Natural killer cell (primary cell): ENCODE results near the gene TMEM94. TPM values are rescaled to one million over a fixed set of nuclear protein-coding genes. Genes with fewer than 3 reads are reported as not detected.

ENCODE experiments used
- ATAC-seq, 3 donors: fragments of 150-1000 bp in 2 of 3; fragments of 200-7000 bp in 1 of 3; cut with Tn5 transposase; 1 replicate in 1 of 3; 2 replicates in 2 of 3; pipeline ENCODE4 v1.10.0; 2021; ENCODE audit warnings: mild to moderate bottlenecking in 2 of 3, moderate library complexity in 2 of 3
- DNase-seq, 2 donors: peaks; one replicate each; pipeline versions ENCODE4 v3.0.0 to v3.0.0-alpha.2; 2013 to 2021; ENCODE audit warnings: mixed read lengths in 1 of 2
- H3K27ac ChIP-seq: one replicate; pipeline ENCODE4 v1.5.1; 2013; ENCODE audit warnings: mild to moderate bottlenecking, low read length
- H3K27me3 ChIP-seq: one replicate; pipeline ENCODE4 v1.6.1; 2013; ENCODE audit warnings: low read length; ENCODE audit not compliant: control insufficient read depth, insufficient read depth
- H3K36me3 ChIP-seq: one replicate; pipeline ENCODE4 v1.6.1; 2013; ENCODE audit warnings: low read length; ENCODE audit not compliant: control insufficient read depth, insufficient read depth
- H3K4me1 ChIP-seq: one replicate; pipeline ENCODE4 v1.6.1; 2013; ENCODE audit warnings: low read length; ENCODE audit not compliant: control insufficient read depth, insufficient read depth
- H3K4me3 ChIP-seq: one replicate; pipeline ENCODE4 v1.5.1; 2013; ENCODE audit warnings: low read length
- H3K9me3 ChIP-seq: one replicate; pipeline ENCODE4 v1.6.1; 2013; ENCODE audit warnings: low read length; ENCODE audit not compliant: control insufficient read depth, insufficient read depth
- H3K27ac Mint-ChIP-seq, 2 donors: one replicate each; pipeline ENCODE4 v1.8.0; 2022; ENCODE audit warnings: mild to moderate bottlenecking in 2 of 2, mixed read lengths in 2 of 2, moderate library complexity in 1 of 2
- H3K27me3 Mint-ChIP-seq, 2 donors: one replicate each; pipeline ENCODE4 v1.8.0; 2022; ENCODE audit warnings: low read depth in 2 of 2, mixed read lengths in 2 of 2
- H3K36me3 Mint-ChIP-seq: one replicate; pipeline ENCODE4 v1.8.0; 2022; ENCODE audit warnings: mixed read lengths
- H3K4me1 Mint-ChIP-seq, 2 donors: one replicate each; pipeline ENCODE4 v1.8.0; 2022; ENCODE audit warnings: mixed read lengths in 2 of 2
- H3K4me3 Mint-ChIP-seq: one replicate; pipeline ENCODE4 v1.8.0; 2022; ENCODE audit warnings: mild to moderate bottlenecking, moderate library complexity, mixed read lengths
- H3K9me3 Mint-ChIP-seq, 2 donors: one replicate each; pipeline ENCODE4 v1.8.0; 2022; ENCODE audit warnings: mixed read lengths in 2 of 2
- WGBS: methylation state at CpG from one replicate; pipeline ENCODE4 v1.1.7; 2013; ENCODE audit warnings: missing lambda C conversion rate; ENCODE audit not compliant: insufficient coverage; 5-methylcytosine and 5-hydroxymethylcytosine counted together
- intact Hi-C: fragments of 100-400 bp; cut with micrococcal nuclease; formaldehyde crosslinking; loops from one replicate; pipeline ENCODE4 v1.14.2; 2022
- total RNA-seq, 4 donors: library from RNA; stranded (reverse); fragments of 120-200 nt in 1 of 4; gene quantifications; one replicate each; pipeline versions ENCODE4 v1.2.3 to v1.2.4, GENCODE V29; 2013 to 2022
- TF ChIP-seq, protein P1 (sequence below): fragments of 200-600 bp; IDR thresholded peaks from one replicate; pipeline ENCODE4 v1.8.0; 2022; ENCODE audit warnings: antibody characterized with exemption

Gene TMEM94
- total RNA-seq, 3 donors from 2014 or later (not counting 1 experiment from before 2014, with no cell fraction given) = 84.4 to 142 (median 104) TPM

DNA sequence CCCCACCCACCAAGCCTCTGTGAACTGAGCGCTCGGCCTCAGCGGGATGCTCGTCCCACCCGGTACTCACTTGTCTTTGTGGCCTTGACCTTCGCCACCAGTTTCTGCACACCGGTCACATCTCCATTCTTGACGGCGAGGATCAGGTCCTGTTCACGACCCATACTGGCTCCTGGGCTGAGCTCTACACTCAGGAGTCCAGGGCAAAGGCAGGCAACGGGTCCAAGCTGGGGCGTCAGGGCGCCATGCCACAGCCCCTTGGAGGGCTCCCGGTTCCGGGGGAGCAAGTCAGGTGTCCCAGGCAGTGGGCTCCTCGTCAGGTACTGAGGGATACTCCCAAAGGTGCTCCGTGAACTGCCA is 57.2 kb downstream of the TMEM94 start:
- H3K9me3 Mint-ChIP-seq = no peaks in the 10 kb centered on the region
- DNase-seq (no peak), ATAC-seq (no peak)
- H3K4me1 Mint-ChIP-seq = peaks cover 14 to 18% of the 10 kb centered on the region in 2 donors
- no peaks in the 10 kb centered on the region for H3K36me3 ChIP-seq
- H3K4me3 Mint-ChIP-seq = no peak overlapping the region
- WGBS = 97% methylated on average over 17 of the region's 17 CpGs
- H3K27ac Mint-ChIP-seq = no peak overlapping the region
- intact Hi-C loops = no loop called here
- no peaks in the 10 kb centered on the region for H3K9me3 ChIP-seq
- no peaks in the 10 kb centered on the region for H3K27me3 ChIP-seq
- no peaks in the 10 kb centered on the region for H3K36me3 Mint-ChIP-seq
- no peaks in the 10 kb centered on the region for H3K27me3 Mint-ChIP-seq
- no peak overlapping the region for H3K4me3 ChIP-seq
- TF ChIP-seq, protein P1, sequence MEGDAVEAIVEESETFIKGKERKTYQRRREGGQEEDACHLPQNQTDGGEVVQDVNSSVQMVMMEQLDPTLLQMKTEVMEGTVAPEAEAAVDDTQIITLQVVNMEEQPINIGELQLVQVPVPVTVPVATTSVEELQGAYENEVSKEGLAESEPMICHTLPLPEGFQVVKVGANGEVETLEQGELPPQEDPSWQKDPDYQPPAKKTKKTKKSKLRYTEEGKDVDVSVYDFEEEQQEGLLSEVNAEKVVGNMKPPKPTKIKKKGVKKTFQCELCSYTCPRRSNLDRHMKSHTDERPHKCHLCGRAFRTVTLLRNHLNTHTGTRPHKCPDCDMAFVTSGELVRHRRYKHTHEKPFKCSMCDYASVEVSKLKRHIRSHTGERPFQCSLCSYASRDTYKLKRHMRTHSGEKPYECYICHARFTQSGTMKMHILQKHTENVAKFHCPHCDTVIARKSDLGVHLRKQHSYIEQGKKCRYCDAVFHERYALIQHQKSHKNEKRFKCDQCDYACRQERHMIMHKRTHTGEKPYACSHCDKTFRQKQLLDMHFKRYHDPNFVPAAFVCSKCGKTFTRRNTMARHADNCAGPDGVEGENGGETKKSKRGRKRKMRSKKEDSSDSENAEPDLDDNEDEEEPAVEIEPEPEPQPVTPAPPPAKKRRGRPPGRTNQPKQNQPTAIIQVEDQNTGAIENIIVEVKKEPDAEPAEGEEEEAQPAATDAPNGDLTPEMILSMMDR = no peak
- peaks cover 31% of the 10 kb centered on the region for H3K4me1 ChIP-seq
- H3K27ac ChIP-seq = no peak overlapping the region

GRCh38 chr17:75514299-75514918 is 58.0 kb downstream of the TMEM94 start:
- Histone ChIP-seq H3K4me3 (no peak overlapping the region), H3K9me3 (no peaks in the 10 kb centered on the region), H3K4me1 (peaks cover 39% of the 10 kb centered on the region), H3K36me3 (peaks cover 4% of the 10 kb centered on the region), H3K27ac (no peak overlapping the region), H3K27me3 (no peaks in the 10 kb centered on the region)
- Mint-ChIP-seq H3K36me3 (no peaks in the 10 kb centered on the region), H3K27ac (no peak overlapping the region), H3K27me3 (no peaks in the 10 kb centered on the region), H3K9me3 (no peaks in the 10 kb centered on the region), H3K4me3 (peak overlapping the region; percentile 55), H3K4me1 (peaks cover 19 to 23% of the 10 kb centered on the region in 2 donors)
- intact Hi-C loops = no loop called here
- 70% methylated on average over 15 of the region's 15 CpGs for WGBS
- no peak for ATAC-seq
- TF ChIP-seq, protein P1 = no peak
- no peak for DNase-seq

GRCh38 chr17:75514919-75515495 is 58.6 kb downstream of the TMEM94 start:
- no peak overlapping the region for H3K27ac Mint-ChIP-seq
- DNase-seq = no peak
- no peaks in the 10 kb centered on the region for H3K27me3 ChIP-seq
- no peak overlapping the region for H3K4me3 ChIP-seq
- peaks cover 19 to 23% of the 10 kb centered on the region in 2 donors for H3K4me1 Mint-ChIP-seq
- no peaks in the 10 kb centered on the region for H3K9me3 ChIP-seq
- no peak overlapping the region for H3K27ac ChIP-seq
- WGBS = 6% methylated on average over 50 of the region's 50 CpGs
- ATAC-seq = no peak
- no peaks in the 10 kb centered on the region for H3K27me3 Mint-ChIP-seq
- intact Hi-C loops = loop anchor here (5.0 kb wide), 2 partner anchors 72 to 228 kb away; partner anchors contain the start of genes MYO15B and SLC25A19
- H3K36me3 ChIP-seq = peaks cover 8% of the 10 kb centered on the region
- TF ChIP-seq, protein P1 = no peak
- no peaks in the 10 kb centered on the region for H3K9me3 Mint-ChIP-seq
- no peaks in the 10 kb centered on the region for H3K36me3 Mint-ChIP-seq
- H3K4me3 Mint-ChIP-seq = peak overlapping the region; percentile 17
- H3K4me1 ChIP-seq = peaks cover 40% of the 10 kb centered on the region
